Lung (tissue), 12 donors: Measurements from ENCODE around the gene DOCK3. TPM values are rescaled to one million over a fixed set of nuclear protein-coding genes. Genes with fewer than 3 reads are reported as not detected.

Source experiments
- ATAC-seq: fragments of 200-7000 bp; cut with Tn5 transposase; one replicate; pipeline ENCODE4 v1.9.1; 2020; ENCODE audit warnings: moderate number of reproducible peaks; ENCODE audit not compliant: insufficient read depth, low FRiP score
- DNase-seq, 3 donors: peaks; one replicate each; pipeline ENCODE4 v3.0.0-alpha.2; 2013 to 2017
- H3K27ac ChIP-seq, 2 donors: one replicate each; pipeline ENCODE4 v1.5.1; 2013; ENCODE audit warnings: mild to moderate bottlenecking in 2 of 2, moderate library complexity in 2 of 2, control low read depth in 1 of 2, inconsistent platforms in 1 of 2, low read depth in 1 of 2, low read length in 1 of 2
- H3K27me3 ChIP-seq, 3 donors: one replicate each; pipeline ENCODE4 v1.5.1; 2013; ENCODE audit warnings: low read length in 2 of 3; ENCODE audit not compliant: control insufficient read depth in 3 of 3, insufficient read depth in 3 of 3
- H3K36me3 ChIP-seq, 4 donors: one replicate each; pipeline ENCODE4 v1.5.1; 2013; ENCODE audit warnings: low read length in 4 of 4, mild to moderate bottlenecking in 1 of 4, moderate library complexity in 1 of 4; ENCODE audit not compliant: control insufficient read depth in 4 of 4, insufficient read depth in 4 of 4
- H3K4me1 ChIP-seq, 5 donors: one replicate each; pipeline ENCODE4 v1.5.1; 2013; ENCODE audit warnings: low read length in 5 of 5, mild to moderate bottlenecking in 2 of 5, moderate library complexity in 1 of 5; ENCODE audit not compliant: control insufficient read depth in 5 of 5, insufficient read depth in 5 of 5
- H3K4me3 ChIP-seq: one replicate; pipeline ENCODE4 v1.5.1; 2013; ENCODE audit warnings: mild to moderate bottlenecking, control low read depth, moderate library complexity
- H3K9ac ChIP-seq, 2 donors: one replicate each; pipeline ENCODE4 v1.5.1; 2013; ENCODE audit warnings: low read length in 2 of 2, control low read depth in 1 of 2; ENCODE audit not compliant: insufficient read depth in 1 of 2
- H3K9me3 ChIP-seq, 4 donors: one replicate each; pipeline ENCODE4 v1.5.1; 2013; ENCODE audit warnings: low read length in 3 of 4, mild to moderate bottlenecking in 1 of 4, moderate library complexity in 1 of 4; ENCODE audit not compliant: control insufficient read depth in 4 of 4, insufficient read depth in 3 of 4
- CTCF ChIP-seq: IDR thresholded peaks from 2 replicates; pipeline ENCODE4 v1.5.1; 2012; ENCODE audit warnings: mild to moderate bottlenecking; ENCODE audit errors: control extremely low read depth, extremely low read depth
- WGBS, 2 donors: extraction: QIAGEN DNeasy Blood & Tissue Kit; methylation state at CpG; one replicate each; pipeline ENCODE4 v1.1.7; 2013; 5-methylcytosine and 5-hydroxymethylcytosine counted together
- polyA plus RNA-seq, 2 donors: library from polyadenylated mRNA; stranded (reverse); fragments of 200-250 nt; gene quantifications; one replicate each; pipeline ENCODE4 v1.2.1, GENCODE V29; 2013
- total RNA-seq, 2 donors: library from RNA; depleted of rRNA in 1 of 2; stranded (reverse); fragments of >200 nt in 1 of 2; gene quantifications; one replicate each; pipeline ENCODE4 v1.2.1, GENCODE V29; 2014 to 2021
- donor health status: control.
- donor health status: control.
- donor health status: Bipolar disorder and iron deficiency.
- donor health status: healthy.
- donor health status: DM: yes; HTN: yes; CAD: no.

DOCK3 gene
- total and polyA plus RNA-seq, 4 donors: 0.06 to 1.4 (median 0.34) TPM

- Histone ChIP-seq H3K36me3 (no peaks in the 10 kb centered on the region), H3K4me3 (no peak overlapping the region), H3K9me3 (peaks cover 0 to 4% (median 0%) of the 10 kb centered on the region in 4 donors), H3K4me1 (peaks cover 0 to 5% (median 0%) of the 10 kb centered on the region in 5 donors), H3K27me3 (no peaks in the 10 kb centered on the region), H3K27ac (peak overlapping the region in 1 of 2 donors; percentile 11), H3K9ac (no peak overlapping the region)
- TF ChIP-seq CTCF: no peak
- 62 to 72% methylated on average over 4 of the region's 4 CpGs for WGBS, 2 donors
- no peak for ATAC-seq
- peak in 1 of 3 donors; percentile 8 for DNase-seq
Observed at GRCh38 chr3:50806806-50807205, 132.1 kb downstream of the DOCK3 start.

- H3K4me3 ChIP-seq: no peak overlapping the region
- peak overlapping the region in 1 of 2 donors; percentile 11 for H3K27ac ChIP-seq
- no peaks in the 10 kb centered on the region for H3K27me3 ChIP-seq
- H3K9ac ChIP-seq: no peak overlapping the region
- ATAC-seq (no peak), DNase-seq (peak; percentile 54 to 75 (median 69))
- WGBS, 2 donors: 57 to 86% methylated on average over 2 of the region's 2 CpGs
- H3K4me1 ChIP-seq: peaks cover 0 to 5% (median 0%) of the 10 kb centered on the region in 5 donors
- H3K9me3 ChIP-seq: peaks cover 0 to 4% (median 0%) of the 10 kb centered on the region in 4 donors
- TF ChIP-seq CTCF: no peak
- H3K36me3 ChIP-seq: no peaks in the 10 kb centered on the region
Observed at GRCh38 chr3:50807266-50807665, 132.5 kb downstream of the DOCK3 start.

GRCh38 chr3:50811893-50812292 is 137.2 kb downstream of the DOCK3 start:
- H3K4me1 ChIP-seq: peaks cover 0 to 8% (median 0%) of the 10 kb centered on the region in 5 donors
- H3K9me3 ChIP-seq: no peaks in the 10 kb centered on the region
- no peaks in the 10 kb centered on the region for H3K27me3 ChIP-seq
- no peak overlapping the region for H3K4me3 ChIP-seq
- no peak for TF ChIP-seq CTCF
- H3K36me3 ChIP-seq: no peaks in the 10 kb centered on the region
- no peak overlapping the region for H3K27ac ChIP-seq
- DNase-seq (no peak), ATAC-seq (no peak)
- 84 to 85% methylated on average over 5 of the region's 5 CpGs for WGBS, 2 donors
- H3K9ac ChIP-seq: no peak overlapping the region

GRCh38 chr3:50815844-50816243 is 141.1 kb downstream of the DOCK3 start:
- Histone ChIP-seq H3K9ac (no peak overlapping the region), H3K27me3 (no peaks in the 10 kb centered on the region), H3K36me3 (no peaks in the 10 kb centered on the region), H3K27ac (no peak overlapping the region), H3K9me3 (no peaks in the 10 kb centered on the region), H3K4me3 (no peak overlapping the region), H3K4me1 (peaks cover 0 to 6% (median 0%) of the 10 kb centered on the region in 5 donors)
- TF ChIP-seq CTCF: no peak
- no peak for ATAC-seq
- DNase-seq: peak in 2 of 3 donors; percentile 40 to 68
